HG03139 (cell line): ENCODE data around the gene DPH6.

ENCODE experiments used
- ATAC-seq: cut with Tn5 transposase; IDR thresholded peaks from one replicate; pipeline ENCODE4 v1.9.1; 2021; ENCODE audit not compliant: unreplicated experiment

Gene DPH6

DNA sequence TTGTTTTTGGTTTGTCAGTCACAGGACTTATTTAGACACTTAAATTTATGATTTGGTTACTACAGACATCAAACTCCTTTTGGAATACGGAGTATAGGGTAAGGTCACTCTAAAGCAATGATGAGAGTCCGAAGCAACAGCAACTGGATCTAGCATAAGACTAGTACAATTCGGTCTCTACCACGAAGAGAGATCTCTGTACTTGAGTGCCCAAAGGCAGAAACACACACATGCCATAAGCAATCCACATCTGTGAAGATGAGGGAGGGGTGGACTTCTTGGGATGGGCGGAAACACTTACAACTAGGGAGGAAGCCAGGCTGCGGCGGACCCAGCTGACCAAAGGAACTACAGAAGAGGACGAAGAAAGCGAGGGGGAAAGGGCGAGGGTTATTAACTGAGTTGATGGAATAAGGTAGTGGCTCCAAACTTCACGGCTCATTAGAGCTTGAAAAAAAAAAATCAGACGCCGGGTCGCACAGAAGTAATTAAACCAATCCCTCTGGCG, 595 bp downstream of the DPH6 start:
- ATAC-seq = no peak

DNA sequence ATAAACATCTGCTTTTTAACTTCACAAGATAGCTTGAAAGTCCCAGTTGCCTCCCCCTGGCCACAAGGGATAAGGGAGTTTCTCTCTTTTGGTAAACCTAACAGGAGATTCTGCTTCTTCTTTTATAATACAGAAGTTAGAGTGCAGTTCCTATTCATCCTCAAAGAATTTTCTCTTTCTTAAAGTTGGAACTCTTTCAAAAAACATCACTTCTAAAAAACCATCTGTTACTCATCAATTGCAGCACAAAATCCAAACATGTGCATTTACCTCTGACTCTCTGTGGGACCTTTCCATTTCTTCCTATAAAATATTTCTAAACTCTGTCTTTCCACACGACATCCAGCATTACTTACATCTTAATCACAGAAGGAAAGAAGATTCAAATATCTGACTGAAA, 5.1 kb downstream of the DPH6 start:
- no peak for ATAC-seq

DNA sequence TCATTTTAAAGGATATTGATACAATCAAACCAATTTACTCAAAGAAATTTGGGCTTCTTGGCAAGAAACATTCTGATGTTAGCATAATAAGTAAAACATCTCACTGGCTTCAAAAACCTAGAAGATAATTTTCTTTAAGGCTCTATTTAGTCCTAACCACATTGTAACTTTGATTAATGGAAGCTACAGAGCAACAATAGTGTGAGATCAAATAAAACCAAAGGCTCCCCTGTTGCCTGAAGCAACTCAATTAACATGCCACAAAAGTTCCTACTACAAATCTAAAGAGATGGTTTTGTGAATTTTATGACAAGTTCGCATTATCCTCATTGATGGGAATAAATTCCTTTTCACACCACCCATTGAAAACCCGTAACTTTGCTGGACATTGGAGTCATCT, 5.9 kb downstream of the DPH6 start:
- no peak for ATAC-seq

DNA sequence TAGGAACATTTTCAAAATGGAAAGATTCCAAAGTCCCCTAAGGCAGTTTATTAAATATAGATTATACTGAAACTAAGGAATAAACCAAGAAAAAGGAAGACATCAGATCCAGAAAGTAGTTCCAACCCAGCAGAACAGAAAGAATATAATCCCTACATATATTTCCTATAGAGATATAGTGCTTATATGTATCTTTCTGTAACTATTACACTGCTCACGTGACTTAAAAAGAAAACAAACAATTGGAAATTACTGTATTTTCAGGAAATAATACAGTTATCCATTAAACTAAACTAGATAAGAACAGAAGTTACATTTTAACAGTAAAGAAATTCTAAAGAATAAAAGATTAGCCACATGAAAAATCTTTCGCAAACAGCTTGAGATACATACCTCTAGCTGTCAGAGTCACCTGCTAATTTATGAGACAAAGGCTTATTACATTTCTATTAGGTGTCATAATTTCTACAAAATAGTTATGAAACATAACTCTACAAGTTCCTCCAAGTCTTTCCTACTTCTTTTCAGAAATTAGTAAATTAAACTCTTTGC, 10.5 kb downstream of the DPH6 start:
- no peak for ATAC-seq

DNA sequence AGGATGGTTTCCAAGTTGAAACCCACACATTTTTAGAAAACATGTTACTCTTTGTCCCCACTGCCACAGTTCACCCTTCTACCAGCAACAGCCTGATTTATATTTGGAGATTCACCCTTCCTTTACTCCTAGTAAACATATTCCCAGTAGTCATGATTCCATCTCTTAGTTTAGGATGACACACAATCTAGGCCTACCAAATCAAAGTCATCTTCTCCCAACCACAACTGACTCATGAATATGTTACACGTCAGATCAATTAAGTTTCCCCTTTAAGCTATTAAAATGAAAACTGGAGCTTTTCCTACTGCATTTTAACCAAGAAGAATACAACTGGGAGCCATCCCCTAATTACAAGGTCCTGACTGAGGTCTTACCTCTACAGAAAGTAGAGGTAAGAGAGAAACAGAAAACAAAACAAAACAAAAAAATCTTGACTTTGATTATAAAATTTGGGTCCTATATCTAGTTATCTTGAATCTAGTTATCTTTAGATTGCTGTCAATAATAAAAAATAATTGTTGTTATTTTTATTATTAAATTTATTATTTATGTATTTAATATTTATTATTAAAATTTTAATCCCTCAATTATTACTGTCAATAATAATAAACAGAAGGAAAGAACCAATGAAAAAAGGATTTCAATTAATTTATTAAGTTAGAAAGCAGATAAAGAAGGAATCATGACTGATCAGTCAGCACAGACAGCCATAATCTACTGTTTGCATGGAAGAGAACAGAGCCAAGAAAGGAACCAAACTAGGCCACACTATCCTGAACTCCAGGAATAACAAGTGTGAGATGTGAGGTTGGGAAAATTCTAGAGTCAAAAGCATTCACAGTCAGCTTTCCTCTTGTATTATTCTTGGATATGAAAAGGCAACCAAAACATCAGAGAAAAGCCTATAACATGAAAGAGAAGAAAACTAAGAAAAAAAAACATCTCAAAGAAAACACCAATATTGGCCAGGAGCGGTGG, 12.5 kb downstream of the DPH6 start:
- no peak for ATAC-seq

DNA sequence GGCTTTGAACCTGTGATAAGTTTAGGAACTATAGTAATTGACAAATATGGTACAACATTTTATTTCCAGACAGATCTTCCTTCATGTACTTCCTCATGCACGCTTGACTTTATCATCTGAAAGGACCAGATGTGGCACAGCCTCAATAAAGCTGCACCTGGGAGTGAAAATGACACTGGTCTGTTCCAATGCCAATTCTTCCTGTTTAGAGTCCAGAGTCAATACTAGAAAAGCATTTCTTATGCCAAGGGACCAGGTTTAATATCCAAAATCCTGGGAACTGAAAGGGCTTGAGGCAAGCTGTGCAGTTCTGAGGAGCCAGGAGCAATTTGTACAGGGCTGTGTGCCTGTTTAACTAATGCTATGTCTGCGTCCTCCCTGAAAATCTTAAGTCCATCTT, 15.3 kb downstream of the DPH6 start:
- ATAC-seq = no peak

DNA sequence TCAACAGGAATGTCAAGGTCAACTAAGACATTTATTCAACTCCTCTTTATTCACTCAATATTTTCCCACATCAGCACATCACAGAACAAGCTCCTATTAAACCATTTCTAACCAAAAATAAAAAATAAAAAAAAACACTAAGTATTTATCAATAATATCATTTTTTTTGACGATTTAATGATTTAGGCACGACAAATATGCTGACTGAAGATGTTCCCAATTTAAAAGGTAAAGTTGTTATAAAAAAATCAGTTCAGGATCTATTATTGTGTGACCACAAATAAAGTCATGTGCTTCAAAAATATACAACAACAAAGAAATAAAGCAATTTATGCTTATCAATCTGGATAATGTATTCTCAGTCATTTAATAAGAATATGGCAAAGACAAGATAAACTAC, 16.2 kb downstream of the DPH6 start:
- no peak for ATAC-seq

DNA sequence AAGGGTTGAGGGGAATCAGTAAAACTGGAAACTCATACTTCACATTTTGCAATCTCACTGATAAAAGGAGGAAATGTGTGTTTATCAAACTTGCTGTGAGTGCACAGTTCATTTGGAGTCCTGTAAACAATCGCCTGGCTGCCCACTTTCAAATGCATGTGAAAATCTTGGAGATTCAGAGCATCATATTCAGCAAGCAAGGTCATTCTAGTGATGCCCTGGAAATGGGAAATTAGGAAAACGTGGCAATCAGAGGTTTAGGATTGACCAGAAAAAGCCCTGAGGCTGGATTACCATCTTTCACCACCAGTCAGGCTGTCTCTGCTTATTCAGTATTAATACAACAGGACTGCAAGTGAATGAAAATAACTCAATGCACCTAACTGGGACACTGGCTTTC, 23.9 kb downstream of the DPH6 start:
- no peak for ATAC-seq

DNA sequence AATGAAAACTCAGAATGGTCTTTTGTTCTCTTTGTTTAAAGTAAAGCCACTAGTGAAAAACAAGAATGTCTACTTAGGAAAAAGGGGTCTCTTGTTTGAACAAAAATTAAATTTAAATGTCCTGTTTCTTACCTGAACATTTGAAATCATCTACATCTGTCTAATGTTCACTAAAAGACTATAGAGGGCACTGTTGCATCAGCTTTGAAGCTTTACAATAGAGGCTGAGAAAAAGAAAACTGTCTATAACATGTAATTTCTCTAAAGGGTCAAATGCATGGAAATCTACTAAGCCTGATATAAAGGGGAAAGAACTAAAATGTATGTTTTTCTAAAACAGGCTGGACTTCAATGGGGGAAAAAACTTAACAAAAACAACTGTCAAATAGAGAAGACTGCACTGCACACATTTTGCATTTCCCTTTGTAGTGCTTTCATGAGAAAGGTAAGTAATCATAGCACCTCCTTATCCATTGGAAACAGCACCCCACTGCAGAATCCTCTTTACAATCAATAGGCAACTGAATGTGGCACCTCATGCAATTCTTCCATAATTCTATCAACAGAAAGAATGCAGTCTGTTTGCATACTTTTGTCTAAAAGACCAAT, 26.3 kb downstream of the DPH6 start:
- ATAC-seq = no peak

DNA sequence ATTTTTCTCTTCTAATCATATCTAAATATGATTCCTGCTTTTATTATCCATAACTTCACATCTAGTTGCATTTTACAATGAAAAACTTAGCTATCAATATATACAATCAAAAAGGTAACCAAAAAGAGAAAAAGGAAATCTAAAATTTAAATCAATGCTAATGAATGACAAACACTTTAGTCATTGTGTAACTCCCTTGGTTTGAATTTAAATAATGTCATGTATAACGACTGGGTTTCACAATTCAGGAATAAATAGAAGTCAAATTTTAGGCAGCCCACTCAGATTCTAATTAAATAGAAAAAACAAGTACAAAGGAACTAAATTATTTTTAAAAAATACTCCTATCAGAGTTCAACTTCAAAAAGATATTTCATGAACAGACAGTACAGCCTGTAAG, 26.9 kb downstream of the DPH6 start:
- no peak for ATAC-seq

DNA sequence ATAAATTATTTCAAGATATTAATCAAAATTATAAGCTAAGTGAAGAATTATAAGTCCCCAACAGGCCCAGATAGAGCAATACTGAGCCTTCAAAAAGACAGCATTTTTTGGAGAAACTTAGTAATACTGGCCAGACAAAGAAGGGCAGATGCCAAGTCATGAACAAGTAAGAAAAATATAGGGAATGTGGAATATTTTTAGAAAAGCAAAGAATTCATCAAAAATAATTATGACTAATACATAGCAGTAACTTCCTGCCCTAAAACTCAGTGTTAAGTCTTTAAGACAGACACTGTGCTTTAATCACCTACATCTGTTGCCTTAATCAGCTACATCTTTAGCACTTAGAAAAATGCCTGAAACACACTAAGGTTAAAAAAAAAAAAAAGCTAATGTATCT, 31.2 kb downstream of the DPH6 start:
- ATAC-seq = no peak

DNA sequence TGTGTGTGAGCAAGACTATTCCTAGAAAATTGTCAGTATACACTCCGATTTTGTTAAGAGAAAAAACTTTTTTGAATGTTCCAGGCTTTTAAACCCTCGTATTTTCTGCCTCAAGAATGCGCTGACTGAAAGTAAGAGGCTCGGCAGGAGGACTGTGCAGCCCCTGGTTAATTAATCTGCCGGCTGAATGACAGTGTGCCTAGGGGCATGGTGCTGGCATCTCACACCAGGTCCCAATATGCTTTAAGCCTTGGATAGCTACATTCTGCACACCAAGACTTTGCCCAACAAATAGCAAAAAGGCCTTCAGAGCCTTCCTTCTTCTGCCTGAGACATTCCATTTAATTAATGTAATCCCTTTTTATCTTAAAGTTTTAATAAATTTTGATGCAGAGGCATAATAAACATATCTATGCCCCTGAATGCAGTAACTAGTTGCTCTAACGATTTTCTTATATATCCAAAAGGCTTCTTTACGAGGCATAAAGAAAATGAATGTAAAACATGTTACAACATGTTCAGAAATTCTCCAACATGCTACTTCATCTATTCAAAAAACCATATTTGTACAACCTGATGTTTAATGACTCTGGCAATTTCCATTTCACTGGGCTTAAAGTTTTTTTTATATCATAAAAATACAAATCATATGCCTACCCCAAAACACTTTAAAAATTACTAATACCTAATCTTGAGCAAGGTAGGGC, 37.9 kb downstream of the DPH6 start:
- ATAC-seq = no peak

DNA sequence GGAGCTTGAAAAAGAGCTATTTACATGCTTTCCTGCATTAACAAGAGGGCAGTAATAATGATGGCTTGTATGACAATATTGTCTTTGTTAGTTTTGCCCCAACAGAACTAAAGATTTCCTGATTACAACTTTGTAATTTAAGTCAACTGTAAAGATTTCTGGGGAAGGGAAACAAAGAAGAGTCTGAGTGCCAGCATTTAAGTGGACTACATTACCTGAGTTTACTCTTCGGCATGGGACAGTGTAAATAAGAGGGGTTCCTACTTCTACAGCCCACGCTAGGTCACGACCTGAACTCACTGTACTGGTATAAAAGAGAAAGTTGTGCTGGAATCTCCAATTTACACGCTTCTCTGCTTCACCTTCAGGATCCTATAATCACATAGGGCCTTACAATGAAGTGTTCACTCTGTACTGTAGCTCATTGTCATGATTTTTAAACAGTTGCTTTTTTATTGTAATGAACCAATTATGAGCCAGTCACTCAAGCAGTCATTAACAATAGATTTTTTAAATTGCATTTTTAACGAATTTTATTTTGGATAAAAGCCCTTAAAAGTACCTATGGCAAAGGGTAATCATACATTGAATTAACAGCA, 39.6 kb downstream of the DPH6 start:
- ATAC-seq = no peak

DNA sequence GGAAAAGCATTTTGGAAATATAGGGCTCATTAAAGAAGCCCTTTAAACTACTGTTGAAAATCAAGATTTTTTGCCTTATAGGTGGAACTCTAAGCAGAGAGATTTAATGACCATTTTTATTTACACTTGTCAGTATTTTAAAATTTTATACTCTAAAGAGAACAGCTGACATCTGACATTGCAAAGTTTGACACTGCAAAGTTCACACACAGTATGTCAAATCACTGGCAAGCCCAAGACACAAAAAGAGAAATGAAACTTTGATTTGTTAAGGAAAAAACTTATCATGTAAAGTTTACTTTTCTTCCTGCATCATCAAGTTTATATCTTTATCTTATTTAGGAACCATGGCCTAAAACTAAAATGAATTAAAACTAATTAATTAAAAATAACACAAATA, 40.2 kb downstream of the DPH6 start:
- no peak for ATAC-seq

DNA sequence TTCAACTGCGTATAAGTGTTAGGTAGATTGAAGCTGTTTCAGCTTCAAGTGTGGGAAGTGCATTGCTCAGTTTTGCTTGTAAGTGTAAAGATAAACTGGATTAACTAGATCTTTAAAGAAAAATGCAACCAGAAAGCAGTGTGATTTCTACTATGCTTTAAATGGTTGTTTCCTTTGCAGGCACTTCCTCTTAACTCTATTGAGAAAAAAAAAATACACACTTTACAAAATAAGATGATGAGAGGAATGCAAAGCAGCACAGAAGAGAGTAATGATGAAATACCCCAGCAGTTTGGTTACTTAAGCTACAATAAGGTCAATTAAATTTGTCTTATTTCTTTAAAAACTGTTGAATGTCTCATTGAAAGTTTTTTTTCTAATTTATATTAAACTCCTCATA, 40.8 kb downstream of the DPH6 start:
- ATAC-seq = no peak

DNA sequence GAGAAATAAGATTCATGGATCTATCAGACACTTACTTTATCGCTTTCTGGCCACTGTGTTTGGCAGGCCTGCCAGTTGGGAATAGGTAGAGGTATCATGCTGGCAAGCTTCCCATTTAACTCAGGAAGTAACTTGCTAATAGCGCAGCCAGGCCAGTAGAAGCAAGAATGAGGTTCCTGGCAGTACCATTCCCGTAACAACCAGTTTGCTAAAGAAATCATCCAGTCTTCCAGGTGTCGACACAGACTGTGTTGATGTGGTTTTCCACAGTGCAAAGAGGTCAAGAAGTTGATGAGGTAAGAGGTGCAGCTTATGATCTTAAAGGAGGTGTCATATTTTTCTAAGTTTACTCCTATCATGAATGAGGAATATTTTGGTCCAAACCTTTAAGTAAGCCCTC, 46.2 kb downstream of the DPH6 start:
- ATAC-seq = no peak

DNA sequence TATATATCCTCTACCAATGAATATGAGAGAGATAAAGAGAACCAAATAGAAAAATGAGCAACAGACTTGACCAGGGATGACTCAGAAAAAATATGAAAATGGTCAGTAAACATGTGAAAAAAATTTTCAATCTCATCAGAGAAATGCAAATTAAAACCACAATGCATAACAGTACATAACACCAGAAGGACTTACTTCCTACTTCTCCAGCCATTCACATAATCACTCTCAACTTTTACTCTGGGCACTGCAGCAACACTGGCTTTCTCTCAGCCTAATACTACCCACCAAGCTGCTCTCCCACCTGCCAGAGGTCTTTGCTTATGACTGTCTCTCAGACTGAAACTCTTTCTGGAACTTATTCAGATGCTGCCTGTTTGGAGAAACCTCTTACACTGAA, 49.4 kb downstream of the DPH6 start:
- peak; percentile 99 for ATAC-seq

DNA sequence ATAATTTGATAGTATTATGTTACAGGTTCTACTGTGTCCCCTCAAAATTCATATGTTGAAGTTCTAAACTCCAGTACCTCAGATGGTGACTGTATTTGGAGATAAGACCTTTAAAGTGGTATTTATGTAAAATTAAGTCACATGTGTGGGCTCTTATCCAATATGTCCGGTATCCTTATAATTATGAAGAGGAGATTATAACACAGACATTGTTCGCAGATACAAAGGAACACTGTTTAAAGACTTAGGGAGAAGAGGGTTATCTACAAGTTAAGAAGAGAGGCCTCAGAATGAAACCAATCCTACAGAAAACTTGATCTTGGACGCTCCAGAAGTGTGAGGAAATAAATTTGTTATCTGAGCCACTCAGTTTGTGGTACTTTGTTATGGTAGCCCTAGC, 50.9 kb downstream of the DPH6 start:
- no peak for ATAC-seq

DNA sequence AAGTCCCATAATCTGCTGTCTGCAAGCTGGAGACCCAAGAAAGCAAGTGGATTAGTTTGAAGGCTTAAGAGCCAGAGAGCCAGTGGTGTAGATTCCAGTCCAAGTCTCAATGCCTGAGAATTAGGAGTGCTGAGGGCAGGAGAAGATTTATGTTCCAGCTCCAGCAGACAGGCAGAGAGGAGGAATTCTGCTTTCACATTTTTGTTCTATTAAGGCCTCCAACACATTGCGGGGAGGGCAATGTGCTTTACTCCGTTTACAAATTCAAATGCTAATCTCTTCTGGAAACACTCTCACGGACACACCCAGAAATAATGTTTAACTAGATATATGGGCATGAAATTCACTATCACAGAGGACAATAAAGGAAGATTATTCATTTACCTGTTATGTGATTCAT, 54.0 kb downstream of the DPH6 start:
- ATAC-seq = no peak

DNA sequence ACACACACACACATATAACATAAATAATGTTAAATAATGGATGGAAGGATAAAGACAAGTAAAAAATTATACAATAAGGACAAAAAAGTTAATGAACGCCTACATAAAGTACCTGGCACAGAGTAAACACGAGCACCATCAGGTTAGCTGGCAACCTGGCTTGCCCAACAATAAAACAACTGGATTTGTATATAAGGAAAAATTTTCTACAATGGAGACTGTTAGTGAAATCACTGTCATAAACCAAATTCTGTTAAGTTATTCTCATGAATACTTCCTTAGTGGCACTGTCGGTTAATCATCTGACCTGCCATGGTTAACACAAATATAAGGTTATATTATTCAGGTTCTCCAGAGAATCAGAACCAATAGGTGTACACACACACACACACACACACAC, 54.8 kb downstream of the DPH6 start:
- ATAC-seq = no peak

DNA sequence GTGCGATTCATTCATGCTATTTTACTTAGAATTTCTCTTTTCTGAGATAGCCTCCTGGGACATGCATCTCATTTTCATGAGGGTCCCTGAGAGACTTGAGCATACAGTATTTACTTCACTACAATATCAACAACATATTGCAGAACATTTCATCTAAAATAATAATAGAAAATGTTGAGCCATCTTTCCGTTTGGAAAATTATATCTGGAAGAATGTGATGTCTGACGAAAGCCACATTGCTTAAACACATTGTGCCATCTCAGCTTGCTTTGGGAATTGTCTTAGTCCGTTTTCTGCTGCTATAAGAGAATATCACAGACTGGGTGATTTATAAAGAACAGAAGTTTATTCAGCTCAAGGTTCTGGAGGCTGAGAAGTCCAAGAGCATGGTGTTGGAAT, 55.5 kb downstream of the DPH6 start:
- ATAC-seq = no peak
